GM19372 (cell line): ENCODE data around the gene PLXNA4.
A peak's percentile ranks its signal among the peaks of the same experiment; 100 is the strongest.

Source experiments
- ATAC-seq: cut with Tn5 transposase; IDR thresholded peaks from one replicate; pipeline ENCODE4 v1.9.1; 2021; ENCODE audit warnings: mild to moderate bottlenecking, low read depth, moderate library complexity; ENCODE audit not compliant: unreplicated experiment

The PLXNA4 gene

DNA sequence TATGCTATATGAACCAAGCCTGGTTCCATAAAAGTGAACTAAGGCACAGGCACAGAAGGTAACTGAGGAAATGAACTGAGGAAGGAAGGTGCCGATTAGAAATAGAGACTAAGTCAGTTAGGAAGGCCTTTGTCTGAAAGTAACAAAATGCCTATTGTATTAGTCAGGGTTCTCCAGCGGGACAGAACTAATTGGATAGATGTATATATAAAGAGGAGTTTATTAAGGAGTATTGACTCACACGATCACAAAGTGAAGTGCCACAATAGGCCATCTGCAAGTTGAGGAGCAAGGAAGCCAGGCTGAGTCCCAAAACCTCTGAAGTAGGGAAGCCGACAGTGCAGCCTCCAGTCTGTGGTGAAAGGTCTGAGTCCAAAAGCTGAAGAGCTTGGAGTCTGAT, 13.9 kb upstream of the PLXNA4 start:
- ATAC-seq = no peak

DNA sequence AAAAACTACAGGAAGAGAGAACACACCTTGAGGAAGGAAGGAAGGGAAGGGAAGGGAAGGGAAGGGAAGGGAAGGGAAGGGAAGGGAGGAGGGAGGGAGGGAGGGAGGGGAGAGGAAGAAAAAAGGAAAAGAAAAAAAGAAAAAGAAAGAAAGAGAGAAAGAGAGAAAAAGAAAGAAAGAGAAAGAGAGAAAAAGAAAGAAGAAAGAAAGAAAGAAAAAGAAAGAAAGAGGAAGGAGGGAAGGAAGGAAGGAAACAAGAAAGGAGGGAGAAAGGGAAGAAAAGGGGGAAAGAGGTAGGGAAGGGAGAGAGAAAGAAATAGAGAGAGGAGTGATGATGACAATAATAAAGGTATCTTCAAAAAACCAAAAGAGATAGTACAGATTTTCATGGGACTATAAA, 12.3 kb upstream of the PLXNA4 start:
- ATAC-seq = no peak

DNA sequence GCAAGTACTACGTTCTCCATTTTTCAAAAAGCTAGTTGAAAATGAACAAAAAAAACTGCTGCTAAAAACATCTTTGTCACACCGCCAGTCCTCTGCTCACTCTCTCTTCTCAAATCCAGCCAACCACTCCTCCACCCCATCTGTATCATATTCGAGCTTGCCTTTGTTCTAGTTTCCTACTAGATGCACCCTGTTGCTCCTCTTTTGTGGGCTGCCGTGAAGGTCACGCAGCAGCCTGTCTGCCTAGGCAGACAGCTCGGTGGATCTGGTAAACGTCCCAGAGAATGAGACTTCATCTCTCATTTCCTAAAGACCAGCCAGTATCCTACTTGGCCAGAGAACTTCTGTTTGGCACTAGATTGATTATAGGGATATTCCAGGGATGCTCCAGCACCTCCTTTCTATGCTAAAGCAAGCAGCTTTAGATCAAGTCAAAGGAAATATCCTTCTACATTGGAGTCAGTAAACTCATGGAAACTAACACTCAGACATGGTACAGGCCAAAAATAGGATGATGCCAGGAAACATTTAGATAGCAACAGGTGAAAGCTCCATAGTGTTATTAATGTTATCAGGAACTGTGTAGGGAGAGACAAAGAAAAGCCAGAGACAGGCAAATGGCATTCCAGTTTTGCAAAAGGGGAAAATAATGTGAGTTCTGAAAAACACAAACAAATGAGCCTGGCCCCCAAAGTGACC, 8.7 kb upstream of the PLXNA4 start:
- no peak for ATAC-seq

DNA sequence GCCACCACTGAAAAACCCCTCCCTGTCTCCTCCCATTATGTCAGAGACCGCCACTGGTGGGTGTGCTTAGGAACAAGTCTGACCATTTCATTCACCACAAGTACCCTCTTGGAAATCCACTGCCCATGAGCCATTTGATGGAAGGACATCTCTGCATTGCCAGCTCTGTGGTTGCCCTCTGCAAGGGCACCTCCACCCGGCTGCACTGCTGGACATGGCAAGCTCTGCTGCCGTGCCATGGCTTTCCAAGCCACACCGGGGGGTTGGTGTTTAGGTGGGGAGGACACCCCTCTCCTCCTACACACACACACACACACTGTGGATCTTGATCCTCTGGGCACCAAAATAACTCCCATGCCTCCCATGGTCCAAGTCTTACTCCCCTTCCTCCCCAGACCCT, 5.2 kb upstream of the PLXNA4 start:
- no peak for ATAC-seq

DNA sequence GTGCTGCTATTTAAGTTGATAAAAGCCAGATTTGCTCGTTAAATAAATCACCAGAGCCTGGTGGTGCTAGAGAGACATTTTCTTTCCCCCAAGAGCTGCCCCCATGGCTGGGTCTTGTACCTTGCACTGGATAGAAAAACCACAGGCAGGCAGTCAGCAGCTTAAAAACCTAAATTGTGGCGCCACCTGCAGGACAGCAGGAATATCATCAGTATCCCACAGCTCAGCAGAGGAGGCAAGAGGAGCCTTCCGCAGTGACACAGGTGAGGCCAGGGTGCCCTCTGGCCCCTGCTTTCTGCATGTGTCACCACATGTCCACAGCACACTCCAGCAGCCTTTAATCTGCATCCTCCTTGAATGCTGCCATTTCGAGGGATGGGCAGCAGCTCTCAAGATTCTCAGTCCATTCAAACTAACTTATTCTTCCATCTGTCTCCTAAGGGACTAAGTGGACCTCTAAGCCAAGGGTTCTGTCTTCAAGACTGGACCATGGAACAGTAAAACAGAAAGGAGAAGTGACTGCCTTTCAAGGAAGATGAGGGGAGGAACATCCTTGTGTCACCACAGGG, 4.5 kb upstream of the PLXNA4 start:
- ATAC-seq = peak; percentile 57

DNA sequence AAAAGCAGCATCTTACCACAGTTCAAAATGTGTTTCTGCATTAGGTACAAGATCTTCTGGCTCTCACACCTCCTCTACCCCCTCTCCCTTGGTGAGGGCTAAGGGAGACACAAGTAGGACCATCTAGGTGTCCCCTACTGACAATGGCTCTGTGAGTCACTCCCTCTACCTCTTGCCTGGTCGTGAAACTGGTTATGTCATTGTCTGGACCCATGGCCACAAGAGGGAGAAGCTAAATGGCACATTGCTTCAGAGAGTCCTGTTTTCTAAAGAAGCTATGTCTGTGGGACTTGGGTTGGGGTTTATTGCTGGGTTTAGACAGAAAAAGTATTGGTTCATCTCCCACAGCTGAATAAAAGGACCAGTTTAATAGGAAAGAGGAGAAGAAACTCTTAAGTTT, 4.0 kb upstream of the PLXNA4 start:
- no peak for ATAC-seq

DNA sequence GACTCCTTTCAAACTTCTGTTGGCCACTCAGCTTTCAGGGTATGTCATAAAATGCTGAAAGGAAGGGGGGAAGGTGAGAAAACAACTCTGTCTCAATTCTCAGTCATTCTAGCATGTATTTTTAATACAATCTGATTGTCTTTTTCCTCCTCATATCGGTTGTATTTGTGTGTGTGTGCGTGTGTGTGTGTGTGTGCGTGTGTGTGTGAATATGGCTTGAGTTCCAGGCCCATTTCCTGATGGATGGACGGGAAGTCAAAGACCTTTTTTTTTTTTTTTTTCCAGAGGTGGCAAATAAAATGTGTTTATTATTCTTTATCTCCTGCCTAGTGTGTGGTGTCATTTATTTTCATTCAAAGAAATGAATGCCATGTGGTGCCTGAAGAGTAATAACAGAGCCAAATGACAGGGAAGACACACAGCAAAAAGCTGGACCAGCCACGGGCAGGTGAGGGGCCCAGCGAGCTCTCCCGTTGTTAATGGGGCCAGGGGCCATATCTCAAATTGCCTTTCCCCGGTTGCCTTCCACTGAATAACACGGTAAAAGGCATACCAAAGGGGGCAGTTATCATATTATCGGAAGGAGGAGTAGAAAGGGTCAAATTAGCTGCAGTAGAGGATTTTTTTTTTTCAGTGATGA, 3.1 kb upstream of the PLXNA4 start:
- no peak for ATAC-seq

DNA sequence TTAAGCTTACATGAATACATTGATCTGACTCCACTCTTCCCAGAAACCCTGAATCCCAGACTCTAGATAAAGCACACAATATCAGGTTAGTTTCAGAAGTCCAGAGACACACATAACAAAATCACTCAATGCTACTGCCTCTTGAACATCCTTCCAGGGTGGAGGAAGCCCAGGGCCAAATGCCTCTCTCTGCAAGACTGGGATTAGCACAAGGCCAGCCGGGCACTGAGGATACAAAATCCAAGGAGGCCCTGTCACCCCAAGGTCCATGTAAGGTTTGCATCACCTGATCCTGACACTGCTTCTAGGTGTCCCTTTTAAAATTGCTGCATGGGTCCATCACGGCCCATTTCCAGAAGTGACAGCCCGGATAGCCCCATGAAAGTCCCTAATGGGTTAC, 2.6 kb upstream of the PLXNA4 start:
- no peak for ATAC-seq

DNA sequence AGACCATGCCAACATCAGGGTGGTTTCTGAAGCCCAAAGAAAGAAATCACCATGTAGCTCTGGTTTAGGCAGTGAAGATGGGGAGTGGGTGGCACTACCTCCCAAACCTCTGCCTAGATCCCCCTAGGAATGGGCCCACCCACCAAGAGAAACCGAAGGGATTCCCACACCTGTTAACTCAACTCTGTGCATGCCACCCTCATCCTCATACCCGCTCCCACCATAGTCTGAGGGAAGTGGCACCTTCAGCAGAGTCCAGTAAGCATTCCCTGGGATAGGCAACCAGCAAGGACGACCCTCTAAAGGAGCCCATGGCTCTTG, 1.7 kb upstream of the PLXNA4 start:
- no peak for ATAC-seq

DNA sequence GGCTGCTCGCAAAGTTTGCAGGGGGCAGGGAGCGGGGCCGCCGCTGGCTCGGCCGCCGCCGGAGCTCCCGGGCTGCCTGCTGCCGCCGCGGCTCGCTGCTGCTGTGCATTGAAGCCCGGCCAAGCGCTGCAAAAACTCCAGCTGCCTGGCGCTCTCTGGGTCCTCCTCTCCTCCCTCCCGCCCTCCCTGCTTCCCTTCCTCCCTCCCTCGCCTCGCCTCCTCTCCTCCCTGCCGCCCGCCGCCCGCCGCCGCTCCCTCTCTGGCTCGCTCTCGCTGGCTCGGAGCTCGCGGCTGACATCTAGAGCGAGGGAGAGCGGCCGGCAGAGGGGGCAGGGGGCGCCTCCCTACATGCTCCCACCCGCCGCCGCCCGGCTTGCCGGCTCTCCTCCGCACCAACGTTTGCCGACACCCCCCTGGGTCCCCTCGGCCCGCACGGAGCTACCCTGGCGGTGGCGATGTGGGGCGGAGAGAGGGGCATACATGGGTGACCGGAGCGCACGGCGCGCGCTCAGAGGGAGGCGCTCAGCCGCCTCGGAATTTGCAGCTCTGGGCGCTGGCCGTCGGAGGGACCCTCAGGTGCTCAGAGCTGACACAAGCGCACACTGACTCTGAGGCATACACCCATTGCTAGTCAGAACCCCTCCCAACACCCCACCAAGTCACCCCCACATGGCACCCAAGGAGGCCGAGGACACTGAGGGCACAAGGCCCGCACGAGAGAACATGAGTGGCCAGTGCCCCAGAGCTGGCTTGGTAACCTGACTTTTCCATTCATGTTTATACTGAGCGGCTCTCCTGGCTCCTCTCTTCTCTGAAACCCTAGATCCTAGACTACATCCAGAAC, 1.2 kb upstream of the PLXNA4 start:
- no peak for ATAC-seq

DNA sequence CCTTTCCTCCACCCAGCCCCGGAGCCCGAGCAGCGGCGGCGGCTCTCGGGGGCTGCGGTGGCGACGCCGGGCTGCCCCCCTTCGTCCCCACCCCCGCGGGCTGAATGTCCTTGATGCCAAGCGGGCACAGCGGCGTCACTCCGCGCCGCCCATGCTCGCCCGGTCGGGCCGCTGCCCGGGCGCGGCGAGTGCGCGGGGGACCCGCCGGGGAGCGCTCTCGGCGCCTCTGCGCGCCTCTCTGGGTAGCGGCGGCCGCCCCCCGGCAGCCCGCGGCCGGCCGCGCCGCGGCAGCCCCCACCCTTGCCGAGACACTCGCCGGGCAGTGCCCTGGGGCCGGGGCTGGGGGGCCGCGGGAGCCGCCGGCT, 433 bp upstream of the PLXNA4 start:
- no peak for ATAC-seq

DNA sequence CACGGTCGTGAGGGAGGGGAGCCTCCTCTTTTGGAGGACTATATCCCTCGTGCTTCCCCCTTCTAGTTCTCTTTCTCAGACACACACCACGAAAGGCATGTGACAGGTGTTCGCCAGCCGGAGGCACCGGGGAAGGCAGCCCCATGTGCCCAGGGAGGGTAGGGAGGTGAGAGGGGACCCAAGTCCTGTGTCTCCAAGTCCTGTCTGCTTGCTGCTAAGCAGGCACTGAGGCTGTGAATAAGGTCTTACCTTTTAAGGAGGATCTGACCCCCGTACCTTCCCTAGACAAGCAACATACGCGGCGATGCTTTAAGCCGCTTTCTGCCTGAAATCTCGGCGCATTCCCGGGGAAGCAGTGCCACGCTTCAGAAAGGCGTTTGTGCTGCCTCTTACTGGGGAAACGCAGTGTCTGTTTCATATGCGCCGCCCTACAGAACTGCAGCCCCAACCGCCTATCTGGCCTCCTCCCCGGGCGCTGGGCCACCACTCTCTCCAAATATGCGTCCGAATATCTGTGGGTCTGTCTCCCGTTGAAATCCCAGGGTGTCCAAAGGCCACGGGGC, 770 bp downstream of the PLXNA4 start:
- no peak for ATAC-seq

DNA sequence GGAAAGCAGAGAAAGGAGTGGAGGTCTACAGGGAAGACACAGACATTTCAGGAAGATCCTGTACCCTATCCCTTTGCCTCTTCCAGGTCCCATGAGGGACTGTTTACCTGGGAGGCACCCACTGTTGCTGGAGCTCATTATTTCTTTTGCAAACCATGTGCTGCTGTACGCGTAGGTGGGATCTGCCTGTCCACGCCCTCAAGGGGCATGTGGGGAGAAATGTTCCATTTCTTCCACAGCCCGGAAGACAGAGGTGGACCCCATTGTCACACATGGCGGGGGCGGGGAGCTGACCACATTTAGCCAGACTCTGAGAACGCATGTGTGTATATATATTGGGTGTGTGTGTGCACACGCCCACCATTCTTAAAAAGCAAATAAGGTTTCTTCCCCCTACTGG, 2.0 kb downstream of the PLXNA4 start:
- no peak for ATAC-seq

DNA sequence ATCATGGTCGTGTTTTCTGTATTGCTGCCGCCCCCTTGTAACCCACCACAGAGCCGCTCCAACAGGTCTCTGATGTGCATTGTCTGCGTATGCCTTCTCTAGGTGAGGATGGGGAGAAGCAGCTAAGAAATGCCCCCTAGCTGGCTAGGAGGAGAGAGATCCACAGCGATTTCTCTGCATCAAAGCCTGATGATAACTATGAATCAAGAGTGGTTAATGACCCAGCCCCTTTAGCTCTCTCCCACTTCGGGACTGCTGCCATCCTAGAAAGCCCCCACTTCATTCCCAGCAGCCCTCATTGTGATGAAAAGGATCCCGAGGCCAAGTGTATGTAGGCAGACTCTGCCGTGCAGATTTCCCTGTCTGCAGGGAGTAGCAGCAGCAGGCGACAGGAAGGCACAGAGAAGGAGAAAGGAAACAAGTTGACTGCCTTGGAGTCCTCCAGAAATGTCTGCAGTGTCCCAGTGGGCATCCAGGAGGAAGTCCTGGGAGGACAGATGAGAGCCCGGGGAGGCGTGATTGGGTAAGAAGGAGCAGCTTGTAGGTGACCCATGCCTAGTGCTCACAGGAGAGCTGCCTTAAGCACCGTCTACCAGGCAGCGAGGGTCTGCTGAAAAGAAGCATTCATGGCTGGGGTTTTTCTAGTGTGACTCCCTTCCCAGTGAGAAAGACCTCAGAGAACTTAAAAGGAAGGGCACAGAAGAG, 2.9 kb downstream of the PLXNA4 start:
- no peak for ATAC-seq

DNA sequence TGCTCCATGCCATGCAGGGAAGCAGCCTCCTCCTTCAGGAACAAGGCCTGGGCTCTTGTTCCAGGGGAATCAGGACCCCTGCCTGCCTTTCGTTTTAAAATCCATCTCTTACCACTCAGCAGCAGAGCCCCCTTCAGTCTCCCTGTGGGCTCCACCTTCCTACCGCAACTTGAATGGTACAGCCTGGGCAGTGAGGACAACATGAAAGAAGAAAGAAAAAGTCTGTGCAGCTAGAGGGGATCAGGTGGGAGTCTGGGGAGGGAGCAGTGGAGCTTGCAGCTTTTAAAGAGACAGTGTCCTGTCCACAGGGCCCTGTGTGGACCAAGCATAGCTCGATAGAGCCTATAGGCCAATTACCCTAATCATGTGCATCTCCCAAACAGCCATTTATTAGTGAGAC, 3.7 kb downstream of the PLXNA4 start:
- ATAC-seq = no peak

DNA sequence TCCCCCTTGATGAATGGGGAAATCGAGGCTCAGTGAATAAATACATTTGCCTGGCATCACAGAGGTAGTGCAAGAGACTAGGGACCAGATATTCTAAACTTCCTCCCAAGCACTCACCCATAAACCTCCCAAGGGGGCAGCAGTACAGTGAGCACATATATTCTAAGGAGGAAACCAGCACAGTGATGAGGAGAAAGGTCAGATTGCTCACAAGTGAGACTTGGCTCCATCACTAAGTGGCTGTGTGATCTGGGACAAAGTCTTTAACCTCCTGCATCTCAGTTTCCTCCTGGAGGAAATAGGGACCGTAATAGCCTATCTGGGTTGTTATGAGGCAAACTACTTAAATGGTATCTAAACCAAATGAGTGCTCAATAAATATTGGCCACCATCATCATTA, 4.3 kb downstream of the PLXNA4 start:
- ATAC-seq = no peak

DNA sequence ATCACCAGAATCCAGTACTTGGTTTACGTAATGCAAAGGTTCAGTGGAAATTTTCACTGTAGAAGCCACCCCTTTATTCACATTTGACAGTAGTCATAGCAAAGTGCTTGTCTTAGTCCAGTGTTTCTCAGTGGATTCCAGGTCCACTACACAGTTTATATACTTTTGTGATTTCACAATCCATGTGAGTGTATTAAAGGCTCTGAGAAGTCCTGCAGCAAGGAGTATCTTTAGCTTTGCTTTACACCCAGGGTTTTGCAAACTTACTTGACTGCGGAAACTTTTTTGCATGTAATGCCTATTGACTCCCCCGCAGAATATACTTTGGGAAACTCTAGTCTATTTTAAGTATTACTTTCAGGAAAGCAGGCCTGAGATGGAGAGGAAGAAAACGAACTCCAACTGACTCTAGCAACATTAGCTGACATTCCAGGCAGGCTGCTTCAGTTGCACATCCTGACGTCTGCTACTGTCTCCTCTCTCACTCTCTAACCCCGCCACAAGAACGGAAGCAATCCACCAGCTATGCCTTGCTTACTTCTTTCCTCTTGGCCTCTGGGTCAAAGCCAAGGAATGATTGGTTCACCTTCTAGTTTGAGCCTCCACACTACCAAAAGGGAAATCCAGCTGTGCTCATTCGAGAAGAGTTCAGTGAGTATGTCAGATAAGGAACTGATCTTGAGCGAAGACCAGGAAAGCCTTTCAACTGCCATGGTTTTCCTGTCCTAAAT, 6.2 kb downstream of the PLXNA4 start:
- ATAC-seq = no peak

DNA sequence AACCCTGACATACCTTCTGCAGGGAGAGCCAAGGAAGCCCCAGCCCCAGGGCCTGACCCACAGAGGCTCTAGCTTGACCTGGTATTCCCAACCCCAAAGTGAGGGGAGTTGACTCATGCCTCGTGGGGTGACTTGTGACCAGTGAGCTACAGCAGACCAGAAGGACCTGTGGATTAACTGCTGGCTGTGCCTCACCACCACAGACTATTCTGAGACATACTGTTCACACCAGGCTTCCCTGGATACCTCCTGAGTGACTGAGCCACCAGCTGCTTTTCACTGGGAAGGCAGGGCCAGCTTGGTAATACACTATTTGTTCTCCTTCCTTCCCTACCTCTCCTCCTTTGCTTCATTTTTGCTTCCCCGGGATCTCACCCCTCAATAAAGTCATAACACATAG, 7.3 kb downstream of the PLXNA4 start:
- no peak for ATAC-seq

DNA sequence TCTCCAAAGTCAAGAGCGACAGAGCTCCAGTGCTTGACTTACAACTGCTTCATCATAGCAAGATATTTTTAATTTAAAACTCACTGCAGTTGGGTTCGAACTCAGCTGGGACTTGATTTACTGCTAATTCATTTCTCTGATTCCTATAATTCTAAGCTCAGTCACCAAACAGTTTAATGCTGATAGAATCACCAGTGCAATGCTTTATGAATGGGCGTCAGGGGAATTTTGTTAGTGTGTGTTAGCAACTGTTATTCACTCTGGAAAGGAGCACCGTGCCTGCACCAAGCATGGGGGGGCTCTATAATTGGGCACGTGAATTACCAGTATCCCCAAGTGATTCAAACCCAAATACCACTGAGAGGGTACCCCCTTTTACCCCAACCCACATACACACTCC, 10.4 kb downstream of the PLXNA4 start:
- ATAC-seq = no peak

DNA sequence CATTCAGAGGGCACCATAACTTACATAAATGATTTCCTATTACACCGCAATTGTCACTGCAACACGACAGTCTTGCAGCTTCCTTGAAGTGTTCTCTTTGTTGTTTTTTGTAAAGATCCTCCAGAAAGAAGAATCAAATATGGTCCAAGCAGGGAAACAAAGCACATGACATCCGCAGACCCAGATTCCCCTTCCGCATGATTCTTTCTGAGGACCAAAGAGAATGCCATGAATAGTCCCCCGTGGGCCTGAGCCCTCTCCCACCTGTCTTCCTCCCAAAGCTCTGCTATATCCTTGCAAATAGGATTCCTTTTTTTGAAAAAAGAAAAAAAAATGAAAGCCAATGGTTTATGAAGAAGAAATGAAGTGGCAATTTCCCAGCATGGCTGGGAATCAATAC, 10.8 kb downstream of the PLXNA4 start:
- no peak for ATAC-seq
